Left lobe of liver (tissue), 2 donors: ENCODE data around the gene TPSB2. TPM values are rescaled to one million over a fixed set of nuclear protein-coding genes. Genes with fewer than 3 reads are reported as not detected.

Source experiments
- ATAC-seq: fragments of 200-7000 bp; cut with Tn5 transposase; one replicate; pipeline ENCODE4 v1.9.1; 2020; ENCODE audit warnings: mild to moderate bottlenecking, moderate library complexity
- DNase-seq: peaks from one replicate; pipeline ENCODE4 v3.0.0-alpha.2; 2020; ENCODE audit warnings: low spot score
- total RNA-seq: library from RNA; stranded (reverse); gene quantifications from one replicate; pipeline ENCODE4 v1.2.1, GENCODE V29; 2021
- donor health status: DM: no; HTN: no; CAD: no; lungs with moderate emphysema.
- donor health status: DM: no; HTN: yes; CAD: no.

TPSB2 gene
- total RNA-seq, 1 donor from 2014 or later: 1.6 TPM

DNA sequence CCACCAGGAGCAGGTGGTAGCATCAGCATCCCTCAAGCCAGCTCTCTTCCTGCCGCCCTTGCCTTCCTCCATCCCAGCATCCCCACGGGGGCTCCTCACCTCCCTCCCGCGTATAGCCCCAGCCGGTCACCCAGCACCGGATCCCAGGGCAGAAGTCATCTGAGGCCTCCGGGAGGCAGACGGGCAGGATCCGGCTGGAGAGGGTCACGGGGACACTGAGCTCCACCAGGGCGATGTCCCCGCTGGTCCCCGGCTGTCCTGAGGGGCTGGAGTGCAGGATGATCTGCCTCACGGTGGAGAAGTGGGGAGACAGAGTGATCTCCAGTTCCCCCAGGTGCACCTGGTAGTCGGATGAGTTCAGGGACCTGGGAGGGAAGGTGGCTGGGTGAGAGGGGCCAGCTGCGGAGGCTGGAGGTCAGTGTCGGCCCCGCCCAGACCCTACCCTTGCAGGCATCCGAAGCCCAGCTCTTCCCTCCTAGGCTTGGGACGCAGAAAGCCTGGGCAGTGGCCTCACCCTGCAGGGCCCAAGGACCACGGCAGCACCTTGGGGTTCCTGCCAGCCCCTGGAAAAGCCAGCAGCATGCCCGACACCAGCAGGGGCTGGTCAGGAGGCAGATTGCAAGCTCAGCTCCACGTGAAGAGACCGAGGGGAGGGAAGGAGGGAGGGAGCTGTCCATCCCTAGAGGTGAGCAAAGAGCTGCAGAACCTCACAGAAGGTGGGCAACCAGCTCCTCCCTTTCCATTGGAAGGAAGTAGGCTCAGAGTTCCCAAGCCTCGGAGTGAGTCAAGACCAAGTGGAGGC lies 7.2 kb downstream of the TPSB2 start:
- no peak for DNase-seq

DNA sequence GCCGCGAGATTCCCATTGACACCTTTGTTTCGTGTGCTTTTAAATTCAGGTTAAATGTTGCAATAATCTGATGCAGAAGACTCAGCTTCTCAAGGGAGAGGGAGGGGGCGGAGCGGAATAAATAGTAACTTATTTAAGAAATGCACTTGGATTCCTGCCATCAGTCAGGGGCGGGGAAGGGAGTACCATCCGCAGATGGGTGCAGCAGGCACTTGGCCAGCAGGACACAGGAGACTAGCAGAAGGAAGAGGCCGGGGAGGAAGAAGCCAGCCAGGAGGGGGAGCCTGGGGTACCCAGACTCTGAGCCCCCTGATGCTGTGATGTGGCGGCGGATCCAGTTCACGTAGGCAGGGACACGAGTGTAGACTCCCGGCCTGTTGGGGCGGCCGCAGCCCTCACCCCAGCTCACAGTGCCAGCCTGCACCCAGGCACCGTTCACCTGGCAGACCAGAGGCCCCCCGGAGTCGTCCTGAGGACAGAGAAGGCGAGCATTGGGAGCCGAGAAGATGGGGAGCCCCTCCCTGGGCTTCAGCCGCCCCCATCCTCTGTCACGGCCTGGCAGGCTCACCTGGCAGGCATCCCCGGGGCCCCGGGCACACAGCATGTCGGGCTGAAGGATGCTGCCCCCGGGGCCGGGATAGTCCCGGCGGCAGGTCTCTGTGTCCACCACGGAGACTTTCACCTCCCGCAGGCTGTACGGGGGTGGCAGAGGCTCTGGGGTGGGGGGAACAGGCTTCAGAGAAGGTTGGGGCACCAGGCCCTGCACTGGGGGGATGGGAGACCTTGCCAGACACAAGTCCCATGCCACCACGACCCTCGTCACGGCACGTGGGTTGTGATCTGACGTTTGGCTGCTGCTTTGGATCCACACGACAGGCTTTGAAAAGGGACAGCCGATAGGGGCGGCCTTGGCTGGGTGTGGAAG lies 8.1 kb downstream of the TPSB2 start:
- DNase-seq (no peak), ATAC-seq (no peak)

More for the DNA sequence above, 7.2 kb downstream of the TPSB2 start:
- no peak for ATAC-seq

DNA sequence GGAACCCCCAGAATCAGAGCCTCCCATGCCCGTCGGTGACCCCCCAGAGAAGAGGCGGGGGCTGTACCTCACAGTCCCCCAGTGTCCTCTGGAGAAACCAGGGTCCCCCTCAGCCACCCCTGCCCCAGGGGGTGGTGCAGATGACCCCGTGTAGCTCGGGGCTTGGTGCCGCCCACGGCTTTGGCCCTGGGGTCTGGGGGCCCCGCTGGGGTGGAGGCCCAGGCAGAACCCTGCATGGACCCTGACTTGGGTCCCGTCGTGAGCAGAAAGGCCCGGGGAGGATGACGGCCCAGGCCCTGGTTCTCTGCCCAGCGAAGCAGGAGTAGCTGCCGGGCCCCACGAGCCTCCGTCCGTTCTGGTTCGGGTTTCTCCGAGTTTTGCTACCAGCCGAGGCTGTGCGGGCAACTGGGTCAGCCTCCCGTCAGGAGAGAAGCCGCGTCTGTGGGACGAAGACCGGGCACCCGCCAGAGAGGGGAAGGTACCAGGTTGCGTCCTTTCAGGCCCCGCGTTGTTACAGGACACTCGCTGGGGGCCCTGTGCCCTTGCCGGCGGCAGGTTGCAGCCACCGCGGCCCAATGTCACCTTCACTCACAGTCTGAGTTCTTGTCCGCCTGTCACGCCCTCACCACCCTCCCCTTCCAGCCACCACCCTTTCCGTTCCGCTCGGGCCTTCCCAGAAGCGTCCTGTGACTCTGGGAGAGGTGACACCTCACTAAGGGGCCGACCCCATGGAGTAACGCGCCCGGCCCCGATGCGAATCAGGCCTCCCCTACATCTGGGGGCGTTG lies 8.9 kb downstream of the TPSB2 start:
- no peak for ATAC-seq
- no peak for DNase-seq

DNA sequence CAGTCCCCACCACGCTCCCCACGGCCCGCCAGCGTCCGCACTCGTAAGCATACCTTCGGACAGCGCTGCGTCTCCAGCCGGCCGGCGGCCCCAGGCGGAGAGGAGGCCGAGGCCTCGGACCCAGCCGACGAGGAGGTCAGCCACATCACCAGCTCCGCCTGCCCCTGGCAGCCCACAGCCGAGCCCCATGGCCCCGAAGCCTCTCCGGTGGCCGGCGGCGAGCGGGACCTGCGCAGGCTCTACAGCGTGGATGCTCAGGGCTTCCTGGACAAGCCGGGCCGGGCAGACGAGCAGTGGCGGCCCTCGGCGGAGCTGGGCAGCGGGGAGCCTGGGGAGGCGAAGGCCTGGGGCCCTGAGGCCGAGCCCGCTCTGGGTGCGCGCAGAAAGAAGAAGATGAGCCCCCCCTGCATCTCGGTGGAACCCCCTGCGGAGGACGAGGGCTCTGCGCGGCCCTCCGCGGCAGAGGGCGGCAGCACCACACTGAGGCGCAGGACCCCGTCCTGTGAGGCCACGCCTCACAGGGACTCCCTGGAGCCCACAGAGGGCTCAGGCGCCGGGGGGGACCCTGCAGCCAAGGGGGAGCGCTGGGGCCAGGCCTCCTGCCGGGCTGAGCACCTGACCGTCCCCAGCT lies 9.8 kb downstream of the TPSB2 start:
- DNase-seq (no peak), ATAC-seq (no peak)

DNA sequence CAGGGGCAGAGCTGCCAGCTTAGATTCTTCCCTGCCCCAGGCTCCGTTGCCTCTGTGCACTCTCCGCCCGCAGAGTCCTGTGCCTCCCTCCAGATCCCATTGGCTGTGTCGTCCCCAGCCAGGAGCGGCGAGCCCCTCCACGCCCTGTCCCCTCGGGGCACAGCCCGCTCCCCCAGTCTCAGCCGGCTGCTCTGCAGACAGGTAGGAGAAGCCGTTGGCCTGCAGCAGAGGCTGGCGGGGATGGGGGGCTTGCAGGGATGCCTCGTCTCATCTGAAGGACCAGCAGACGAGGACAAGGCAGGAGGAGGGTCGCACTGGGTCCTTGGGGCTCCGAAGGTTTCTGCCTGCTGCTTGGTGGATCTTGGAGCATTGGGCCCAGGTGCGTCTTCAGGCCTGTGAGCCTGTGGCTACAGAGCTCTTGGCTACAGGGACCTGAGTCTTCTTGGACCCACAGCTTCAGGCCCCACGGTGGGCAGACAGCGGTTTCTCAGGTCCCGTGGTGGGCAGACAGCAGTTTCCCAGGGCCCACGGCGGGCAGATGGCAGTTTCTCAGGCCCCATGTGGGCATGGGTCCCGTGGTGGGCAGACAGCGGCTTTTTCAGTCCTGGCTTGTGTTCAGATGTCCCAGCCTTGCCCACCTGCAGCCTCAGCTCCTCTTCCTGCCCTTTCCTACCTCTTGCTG lies 10.9 kb downstream of the TPSB2 start:
- no peak for DNase-seq
- ATAC-seq: no peak

DNA sequence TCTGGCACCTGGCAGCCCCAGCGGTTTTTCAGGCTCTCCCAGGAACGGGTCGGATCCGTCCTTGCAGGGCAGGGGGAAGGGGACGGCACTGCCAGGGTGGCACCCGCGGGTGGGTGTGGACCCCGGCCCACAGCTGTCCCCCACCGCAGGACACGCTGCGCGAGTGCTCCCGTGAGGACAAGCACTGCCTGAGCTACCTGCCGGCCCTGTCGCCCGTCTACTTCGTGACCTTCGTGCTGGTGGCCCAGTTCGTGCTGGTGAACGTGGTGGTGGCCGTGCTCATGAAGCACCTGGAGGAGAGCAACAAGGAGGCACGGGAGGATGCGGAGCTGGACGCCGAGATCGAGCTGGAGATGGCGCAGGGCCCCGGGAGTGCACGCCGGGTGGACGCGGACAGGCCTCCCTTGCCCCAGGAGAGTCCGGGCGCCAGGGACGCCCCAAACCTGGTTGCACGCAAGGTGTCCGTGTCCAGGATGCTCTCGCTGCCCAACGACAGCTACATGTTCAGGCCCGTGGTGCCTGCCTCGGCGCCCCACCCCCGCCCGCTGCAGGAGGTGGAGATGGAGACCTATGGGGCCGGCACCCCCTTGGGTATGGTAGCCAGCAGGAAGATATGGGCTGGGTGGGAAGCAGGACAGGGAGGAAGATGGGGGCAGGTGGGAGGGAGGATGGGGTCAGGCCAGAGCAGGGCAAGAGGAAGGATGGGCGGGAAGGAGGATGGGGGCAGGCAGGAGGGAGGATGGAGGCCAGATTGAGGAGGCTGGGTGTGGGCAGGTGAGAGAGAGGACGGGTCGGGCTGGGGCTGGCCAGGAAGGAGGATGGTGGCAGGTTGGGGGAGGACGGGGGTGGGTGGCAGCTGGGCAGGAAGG lies 11.7 kb downstream of the TPSB2 start:
- ATAC-seq: no peak
- DNase-seq: no peak

DNA sequence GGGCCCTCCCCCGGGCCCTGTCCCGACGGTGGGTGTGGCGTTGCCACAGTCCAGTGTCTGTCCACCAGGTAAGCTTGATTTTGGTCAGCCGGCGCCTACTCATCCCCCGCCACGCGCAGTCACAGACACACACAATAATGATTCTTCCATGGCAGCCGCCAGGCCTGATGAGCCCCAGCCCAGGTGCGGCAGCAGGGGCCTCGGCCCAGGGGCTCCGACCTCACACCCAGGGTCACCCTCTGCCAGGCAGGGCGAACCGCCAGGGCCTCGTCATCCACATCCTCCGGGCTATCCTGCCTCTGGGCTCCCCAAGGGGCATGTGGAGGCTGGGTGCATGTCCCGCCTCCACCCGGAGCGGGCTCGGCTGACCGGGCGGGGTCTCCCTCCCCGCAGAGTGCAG lies 12.5 kb downstream of the TPSB2 start:
- no peak for ATAC-seq
- no peak for DNase-seq

DNA sequence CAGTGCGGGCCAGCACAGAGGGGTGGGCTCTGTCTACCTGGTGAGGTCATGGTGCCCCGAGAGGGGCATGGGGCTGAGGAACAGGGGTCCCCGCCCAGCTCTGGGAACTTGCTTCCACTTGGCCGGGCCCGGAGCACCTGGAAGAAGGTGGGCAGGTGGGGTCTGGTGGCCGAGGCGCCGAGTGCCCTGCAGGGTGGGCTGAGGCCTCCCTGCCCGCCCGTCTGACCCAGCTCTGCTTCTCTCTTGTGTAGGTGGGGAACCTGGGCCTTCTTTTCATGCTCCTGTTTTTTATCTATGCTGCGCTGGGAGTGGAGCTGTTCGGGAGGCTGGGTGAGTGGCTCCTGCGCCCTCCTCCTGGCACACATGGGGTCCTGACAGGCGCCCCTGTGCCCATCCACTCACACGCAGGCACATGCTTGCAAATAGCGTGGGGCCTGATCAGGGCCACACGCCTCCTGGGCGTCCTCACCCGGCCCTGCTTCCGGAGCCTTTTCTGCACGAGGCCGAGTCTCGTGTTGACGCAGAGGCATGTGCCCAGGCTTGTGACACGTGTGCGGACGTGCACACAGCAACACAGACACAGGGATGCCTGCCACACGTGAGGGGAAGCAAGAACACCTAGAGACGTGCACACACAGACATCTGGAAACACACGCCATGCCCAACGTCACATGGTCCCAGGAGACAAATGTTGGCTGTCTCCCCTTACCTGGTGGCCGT lies 13.1 kb downstream of the TPSB2 start:
- no peak for ATAC-seq

DNA sequence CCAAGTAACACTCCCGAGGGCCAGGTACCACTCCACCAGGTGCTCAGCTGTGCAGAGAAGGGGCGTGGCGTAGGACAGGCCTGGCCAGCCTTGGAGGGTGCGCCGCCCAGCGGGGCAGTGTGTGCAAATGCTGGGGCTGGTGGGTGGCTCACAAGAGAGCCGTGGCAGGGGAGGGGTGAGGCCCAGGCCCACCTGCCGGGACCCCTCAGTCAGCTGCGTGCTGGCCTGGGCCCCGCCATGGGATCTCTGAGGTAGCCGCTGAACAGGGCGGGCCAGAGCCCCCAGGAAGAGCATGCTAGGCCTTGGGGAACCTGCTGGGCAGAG lies 13.7 kb downstream of the TPSB2 start:
- ATAC-seq (no peak), DNase-seq (no peak)

More for the DNA sequence above, 13.1 kb downstream of the TPSB2 start:
- DNase-seq: no peak

DNA sequence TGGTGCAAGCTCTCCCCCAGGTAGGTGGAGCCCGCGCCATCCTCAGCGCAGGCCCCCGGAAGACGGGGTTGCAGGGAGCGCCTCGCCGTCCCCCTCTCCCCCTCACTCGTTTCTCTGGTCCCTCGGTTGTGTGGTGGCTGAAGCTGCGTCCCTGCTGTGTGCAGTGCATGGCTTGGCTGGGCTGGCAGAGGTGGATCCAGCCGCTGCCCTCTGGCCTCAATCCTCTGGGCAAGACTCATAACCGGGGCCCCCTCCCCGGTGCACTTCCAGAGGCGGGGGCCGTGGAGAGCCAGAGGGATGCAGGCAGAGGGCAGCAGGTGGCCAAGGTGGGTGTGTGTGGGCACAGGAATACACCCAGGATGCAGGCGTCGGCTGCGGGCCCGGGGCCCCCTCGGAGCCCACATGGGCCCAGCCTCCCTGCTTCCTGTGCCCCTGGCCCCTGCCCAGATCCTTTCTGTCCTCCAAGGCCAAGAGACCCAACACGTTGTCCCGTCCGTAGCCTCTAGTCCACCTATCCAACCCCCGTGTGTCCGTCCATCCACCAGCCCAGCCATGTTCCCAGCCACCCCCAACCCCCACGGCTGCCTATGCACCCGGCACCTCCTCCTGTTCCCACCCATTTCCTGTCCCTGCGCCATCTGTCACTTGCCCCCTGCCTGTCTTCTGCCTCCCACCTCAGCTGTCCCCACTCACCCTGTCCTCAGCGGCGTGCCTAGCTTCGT lies 14.2 kb downstream of the TPSB2 start:
- no peak for DNase-seq
- no peak for ATAC-seq

DNA sequence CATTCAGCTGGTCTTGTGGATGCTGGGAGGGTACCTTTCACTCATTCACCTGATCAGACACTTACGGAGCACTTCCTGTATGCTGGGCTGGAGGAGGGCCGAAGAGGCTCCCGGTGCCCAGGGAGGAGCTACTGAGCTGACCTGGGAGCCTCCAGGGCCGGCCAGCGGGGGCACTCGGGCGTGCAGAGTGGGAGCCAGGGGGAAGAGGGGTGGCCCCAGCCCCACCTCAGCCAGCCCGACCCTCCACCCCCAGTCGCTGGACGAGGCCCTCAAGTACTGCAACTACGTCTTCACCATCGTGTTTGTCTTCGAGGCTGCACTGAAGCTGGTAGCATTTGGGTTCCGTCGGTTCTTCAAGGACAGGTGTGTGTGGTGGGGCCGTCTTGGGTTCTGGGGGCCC lies 15.3 kb downstream of the TPSB2 start:
- no peak for ATAC-seq
- DNase-seq: no peak

DNA sequence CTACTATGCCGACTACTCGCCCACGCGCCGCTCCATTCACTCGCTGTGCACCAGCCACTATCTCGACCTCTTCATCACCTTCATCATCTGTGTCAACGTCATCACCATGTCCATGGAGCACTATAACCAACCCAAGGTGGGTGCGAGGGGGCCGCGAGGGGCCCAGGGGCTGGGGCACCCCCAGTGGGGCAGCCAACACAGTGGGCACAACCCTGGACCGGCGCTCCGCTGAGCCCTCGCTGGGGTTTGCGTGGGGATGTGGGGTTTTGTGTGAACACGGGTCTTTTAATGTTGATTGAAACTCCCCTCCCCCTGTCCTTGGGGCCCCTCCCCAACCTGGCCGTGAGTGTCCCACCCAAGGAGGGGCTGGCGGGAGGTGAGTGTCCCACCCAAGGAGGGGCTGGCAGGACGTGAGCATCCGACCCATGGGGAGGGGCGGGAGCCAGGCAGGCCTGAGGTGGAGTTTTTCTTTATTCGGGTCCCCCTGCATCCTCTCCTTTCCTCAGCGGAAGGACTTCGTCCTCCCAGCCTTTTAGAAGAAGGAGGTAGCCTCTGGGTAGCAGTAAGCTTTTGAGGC lies 16.1 kb downstream of the TPSB2 start:
- ATAC-seq: no peak
- no peak for DNase-seq

DNA sequence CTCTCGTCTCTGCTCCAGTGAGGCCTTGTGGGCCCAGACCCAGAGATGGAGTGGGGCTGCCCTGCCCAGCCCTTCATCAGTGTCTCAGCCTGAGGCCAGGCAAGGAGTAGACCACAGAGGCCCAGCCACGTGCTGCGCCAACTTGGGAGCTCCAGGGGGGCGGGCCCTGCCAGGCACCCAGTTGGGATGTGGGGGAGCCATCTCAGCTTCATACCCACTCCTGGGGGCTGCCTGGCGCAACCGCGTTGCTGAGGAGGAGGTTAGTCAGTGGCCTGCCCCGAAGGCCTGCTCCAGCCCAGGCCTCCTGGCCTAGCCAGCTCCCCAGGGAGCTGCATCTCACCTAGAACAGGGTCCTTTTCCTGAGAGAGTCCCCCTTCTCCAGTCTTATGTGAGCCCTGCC lies 16.8 kb downstream of the TPSB2 start:
- ATAC-seq (no peak), DNase-seq (no peak)

DNA sequence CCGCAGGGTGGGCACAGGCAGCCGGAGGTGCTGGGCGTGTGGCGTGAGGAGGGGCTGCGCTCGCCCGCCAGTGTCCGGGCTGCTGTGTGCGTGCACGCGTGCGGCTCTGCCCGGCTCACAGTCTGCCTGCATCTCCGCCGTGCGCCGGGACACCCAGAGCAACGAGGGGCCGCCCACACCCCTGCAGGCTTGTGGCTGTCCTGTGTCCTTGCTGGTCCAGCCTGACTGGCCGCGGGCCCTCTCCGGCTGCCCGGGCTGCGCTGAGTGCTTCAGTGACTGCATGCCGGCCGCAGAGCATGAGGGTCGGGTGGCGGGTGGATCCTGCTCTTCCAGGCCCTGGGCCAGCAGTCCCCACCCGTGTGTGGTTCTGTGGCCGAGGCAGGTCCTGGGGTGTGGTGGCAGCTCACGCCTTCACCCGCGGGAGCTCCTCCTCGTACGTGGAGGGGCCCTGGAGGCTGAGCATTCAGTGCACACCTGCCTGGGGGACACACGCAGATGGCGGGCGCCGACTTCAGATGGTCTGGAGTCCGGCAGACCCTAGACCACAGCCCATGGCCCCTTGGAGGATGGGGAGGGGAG lies 17.3 kb downstream of the TPSB2 start:
- DNase-seq: no peak
- no peak for ATAC-seq

DNA sequence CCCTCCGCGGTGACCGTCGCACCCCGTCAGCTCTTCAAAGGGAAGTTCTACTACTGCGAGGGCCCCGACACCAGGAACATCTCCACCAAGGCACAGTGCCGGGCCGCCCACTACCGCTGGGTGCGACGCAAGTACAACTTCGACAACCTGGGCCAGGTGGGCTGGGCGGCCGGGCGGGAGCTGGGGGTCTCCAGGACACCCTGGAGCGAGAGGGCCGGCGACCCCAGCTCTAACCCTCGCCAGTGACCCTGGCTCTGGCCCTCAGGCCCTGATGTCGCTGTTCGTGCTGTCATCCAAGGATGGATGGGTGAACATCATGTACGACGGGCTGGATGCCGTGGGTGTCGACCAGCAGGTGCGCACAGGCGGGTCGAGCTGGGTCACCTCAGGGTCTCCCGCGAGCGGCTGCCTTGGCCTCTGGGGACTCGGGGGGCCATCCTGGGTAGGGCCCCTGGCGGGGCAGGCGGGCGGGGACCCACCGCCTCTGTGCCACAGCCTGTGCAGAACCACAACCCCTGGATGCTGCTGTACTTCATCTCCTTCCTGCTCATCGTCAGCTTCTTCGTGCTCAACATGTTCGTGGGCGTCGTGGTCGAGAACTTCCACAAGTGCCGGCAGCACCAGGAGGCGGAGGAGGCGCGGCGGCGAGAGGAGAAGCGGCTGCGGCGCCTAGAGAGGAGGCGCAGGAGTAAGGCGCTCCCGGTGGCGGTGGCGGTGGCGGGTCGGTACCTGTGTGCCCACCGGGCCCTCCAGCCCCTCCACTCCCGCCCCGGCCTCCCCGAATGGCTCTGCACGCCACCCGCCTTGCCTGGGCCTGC lies 18.3 kb downstream of the TPSB2 start:
- ATAC-seq: no peak
- DNase-seq: no peak

DNA sequence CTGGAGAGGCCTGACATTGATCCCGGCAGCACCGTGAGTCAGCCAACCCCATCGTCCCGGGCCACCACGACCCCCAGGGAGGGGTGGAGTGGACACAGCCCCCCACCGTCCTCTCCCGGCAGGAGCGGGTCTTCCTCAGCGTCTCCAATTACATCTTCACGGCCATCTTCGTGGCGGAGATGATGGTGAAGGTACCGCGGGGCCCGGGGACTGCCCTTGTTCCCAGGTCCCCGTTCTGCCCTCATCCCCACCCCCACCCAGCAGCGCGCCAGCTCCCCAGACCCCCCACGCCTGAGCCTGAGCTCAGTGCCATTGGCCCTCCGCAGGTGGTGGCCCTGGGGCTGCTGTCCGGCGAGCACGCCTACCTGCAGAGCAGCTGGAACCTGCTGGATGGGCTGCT lies 19.5 kb downstream of the TPSB2 start:
- DNase-seq: no peak
- ATAC-seq: no peak
